SK-N-SH (cell line): ENCODE data around the gene WDR83. TPM values are rescaled to one million over a fixed set of nuclear protein-coding genes. Genes with fewer than 3 reads are reported as not detected.

Experiments used
- CTCF ChIA-PET: fragments of 300-600, 350-600 bp; formaldehyde crosslinking; extraction: SDS; loops from one replicate; lab custom pipeline; 2021; lab: Yijun Ruan, JAX
- POLR2A ChIA-PET: fragments of 350-600 bp; sonication (Branson Sonifier 250); formaldehyde crosslinking; extraction: SDS; loops from one replicate; lab custom pipeline; 2020; ENCODE audit warnings: antibody characterized with exemption, inconsistent platforms; lab: Yijun Ruan, JAX
- DNase-seq: peaks from one replicate; pipeline ENCODE4 v3.0.0; 2012
- H2AFZ ChIP-seq: fragments of 200-600 bp; sonication (generic); 2 replicates; pipeline ENCODE4 v1.8.1; 2016; ENCODE audit warnings: antibody characterized with exemption, mild to moderate bottlenecking, low read depth
- H3F3A ChIP-seq: fragments of 200-600 bp; sonication (generic); replicated peaks from 2 replicates; pipeline ENCODE3; 2016; ENCODE audit warnings: antibody characterized with exemption, mild to moderate bottlenecking; ENCODE audit not compliant: insufficient read depth
- H3K27ac ChIP-seq, 2 experiments: fragments of 200-500 bp in 1 of 2; fragments of 200-600 bp in 1 of 2; sonication (Bioruptor generic) in 1 of 2; sonication (generic), shearing (Covaris generic) in 1 of 2; 2 replicates each; pipeline versions ENCODE4 v1.5.1 to v1.6.1; 2014 to 2016; ENCODE audit warnings: low read depth in 2 of 2, inconsistent platforms in 1 of 2, low read length in 1 of 2, mild to moderate bottlenecking in 1 of 2, mixed read lengths in 1 of 2
- H3K27me3 ChIP-seq: fragments of 200-600 bp; sonication (generic), shearing (Covaris generic); 2 replicates; pipeline ENCODE4 v1.6.1; 2016; ENCODE audit warnings: mixed run types; ENCODE audit not compliant: insufficient read depth
- H3K36me3 ChIP-seq, 2 experiments: fragments of 200-500 bp in 1 of 2; fragments of 200-600 bp in 1 of 2; sonication (Bioruptor generic) in 1 of 2; sonication (generic) in 1 of 2; replicated peaks in 1 of 2; 2 replicates each; pipeline versions ENCODE3 to v1.5.1; 2014 to 2016; ENCODE audit warnings: low read length in 1 of 2, mild to moderate bottlenecking in 1 of 2; ENCODE audit not compliant: insufficient read depth in 2 of 2, control insufficient read depth in 1 of 2
- H3K4me1 ChIP-seq, 2 experiments: fragments of 200-500 bp in 1 of 2; fragments of 200-600 bp in 1 of 2; sonication (Bioruptor generic) in 1 of 2; sonication (generic), shearing (Covaris generic) in 1 of 2; 2 replicates each; pipeline versions ENCODE4 v1.5.1 to v1.6.1; 2014 to 2016; ENCODE audit warnings: low read depth in 1 of 2, low read length in 1 of 2, mixed run types in 1 of 2; ENCODE audit not compliant: insufficient read depth in 2 of 2, control insufficient read depth in 1 of 2
- H3K4me2 ChIP-seq: fragments of 200-600 bp; sonication (generic), shearing (Covaris generic); 2 replicates; pipeline ENCODE4 v1.6.1; 2017; ENCODE audit warnings: mixed run types
- H3K4me3 ChIP-seq, 2 experiments: fragments of 200-500 bp in 1 of 2; fragments of 200-600 bp in 1 of 2; sonication (Bioruptor generic) in 1 of 2; sonication (generic), shearing (Covaris generic) in 1 of 2; 2 replicates each; pipeline versions ENCODE4 v1.5.1 to v1.8.1; 2014 to 2016; ENCODE audit warnings: low read depth in 2 of 2, inconsistent platforms in 1 of 2, low read length in 1 of 2, mild to moderate bottlenecking in 1 of 2, mixed read lengths in 1 of 2, moderate library complexity in 1 of 2
- H3K79me2 ChIP-seq: fragments of 200-600 bp; sonication (generic); 2 replicates; pipeline ENCODE4 v1.8.1; 2017; ENCODE audit warnings: mild to moderate bottlenecking; ENCODE audit not compliant: insufficient read depth
- H3K9ac ChIP-seq: fragments of 200-600 bp; sonication (generic); 2 replicates; pipeline ENCODE4 v1.6.1; 2017; ENCODE audit warnings: mixed run types
- H3K9me2 ChIP-seq: fragments of 200-600 bp; sonication (generic); 2 replicates; pipeline ENCODE4 v1.6.1; 2017; ENCODE audit warnings: mixed run types
- H3K9me3 ChIP-seq: fragments of 200-600 bp; sonication (generic); 2 replicates; pipeline ENCODE4 v1.6.1; 2017; ENCODE audit warnings: mixed run types, mild to moderate bottlenecking, moderate library complexity
- H4K20me1 ChIP-seq: fragments of 200-600 bp; sonication (generic); 2 replicates; pipeline ENCODE4 v1.6.1; 2017; ENCODE audit warnings: mild to moderate bottlenecking, mixed run types; ENCODE audit not compliant: insufficient read depth
- CHD2 ChIP-seq: fragments of 150-350 bp; IDR thresholded peaks from 2 replicates; pipeline ENCODE4 v1.6.1; 2018; ENCODE audit warnings: low read length; ENCODE audit not compliant: partially characterized antibody
- ELF1 ChIP-seq: IDR thresholded peaks from 2 replicates; pipeline ENCODE4 v1.4.0; 2012
- EZH2phosphoT487 ChIP-seq: fragments of 200-600 bp; sonication (generic); IDR thresholded peaks from 2 replicates; pipeline ENCODE4 v1.6.1; 2017; ENCODE audit warnings: low read depth, mixed run types, mild to moderate bottlenecking, antibody characterized with exemption, moderate library complexity, borderline replicate concordance
- FOSL2 ChIP-seq: IDR thresholded peaks from 2 replicates; pipeline ENCODE4 v1.4.0; 2012; ENCODE audit warnings: low read depth, mild to moderate bottlenecking, moderate library complexity, borderline replicate concordance
- FOXM1 ChIP-seq: IDR thresholded peaks from 2 replicates; pipeline ENCODE4 v1.4.0; 2012; ENCODE audit warnings: low read depth, mild to moderate bottlenecking
- GATA2 ChIP-seq: sonication (generic); formaldehyde crosslinking; IDR thresholded peaks from 2 replicates; pipeline ENCODE4 v1.5.0; 2020; ENCODE audit warnings: mild to moderate bottlenecking, missing genetic modification reagents
- POLR2AphosphoS5 ChIP-seq: IDR thresholded peaks from 2 replicates; pipeline ENCODE4 v1.6.1; 2012; ENCODE audit warnings: low read depth, low read length
- RAD21 ChIP-seq: IDR thresholded peaks from 2 replicates; pipeline ENCODE4 v1.6.1; 2012; ENCODE audit warnings: mild to moderate bottlenecking, low read length
- RFX5 ChIP-seq: IDR thresholded peaks from 2 replicates; pipeline ENCODE4 v1.6.1; 2012; ENCODE audit warnings: mild to moderate bottlenecking, improper control_type of control experiment, low read length
- RXRA ChIP-seq: IDR thresholded peaks from 2 replicates; pipeline ENCODE4 v1.4.0; 2012; ENCODE audit warnings: low read depth, mild to moderate bottlenecking, borderline replicate concordance
- YY1 ChIP-seq: IDR thresholded peaks from 2 replicates; pipeline ENCODE4 v1.4.0; 2012; ENCODE audit warnings: low read depth, mild to moderate bottlenecking
- WGBS: methylation state at CpG from one replicate; pipeline ENCODE4 v1.1.6; 2017; ENCODE audit warnings: low lambda C conversion rate; 5-methylcytosine and 5-hydroxymethylcytosine counted together
- polyA plus RNA-seq, 3 experiments: library from polyadenylated mRNA; depleted of rRNA; stranded (reverse); fragments of >200 nt; gene quantifications; 2 replicates each; pipeline ENCODE4 v1.2.3, GENCODE V29; 2012
- TF ChIP-seq, protein P1 (sequence below): fragments of 150-350 bp; IDR thresholded peaks from 2 replicates; pipeline ENCODE4 v1.6.1; 2017; ENCODE audit warnings: antibody characterized with exemption, low read length, low read depth, borderline replicate concordance
- TF ChIP-seq, protein P2 (sequence below): IDR thresholded peaks from 2 replicates; pipeline ENCODE4 v1.4.0; 2012; ENCODE audit warnings: low read depth, borderline replicate concordance
- TF ChIP-seq, protein P3 (sequence below): IDR thresholded peaks from 2 replicates; pipeline ENCODE4 v1.4.0; 2012; ENCODE audit warnings: low read depth
- TF ChIP-seq, protein P4 (sequence below): IDR thresholded peaks from 2 replicates; pipeline ENCODE4; 2012
- TF ChIP-seq, protein P5 (sequence below): fragments of 200-600 bp; sonication (generic); IDR thresholded peaks from 2 replicates; pipeline ENCODE4 v1.6.1; 2017; ENCODE audit warnings: antibody characterized with exemption, mild to moderate bottlenecking, moderate library complexity

Gene WDR83
- polyA plus RNA-seq, 1 of the 3 experiments (the other 2 are of a cell fraction), result 18.2 TPM

DNA sequence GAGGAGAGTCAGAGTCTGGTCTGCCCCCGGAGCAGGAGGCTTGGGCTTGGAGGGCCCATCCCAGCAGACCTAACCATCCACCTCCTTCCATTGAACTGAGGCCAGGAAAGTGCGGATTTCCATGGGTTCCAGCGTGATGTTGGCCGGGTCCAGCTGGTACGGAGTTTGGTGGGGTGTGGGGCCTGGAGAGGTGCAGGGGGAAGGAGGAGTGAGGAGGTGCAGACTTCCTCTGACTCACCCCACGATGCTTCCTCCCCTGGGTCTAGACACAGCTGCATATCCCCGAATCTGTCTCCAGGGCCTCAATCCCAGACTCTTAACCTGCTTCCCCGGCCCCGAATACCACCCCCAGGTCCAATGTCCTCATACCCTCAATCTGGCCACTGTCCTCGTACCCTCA lies 20.1 kb upstream of the WDR83 start:
- no peak overlapping the region for H3K4me3 ChIP-seq
- H3F3A ChIP-seq, result no peaks in the 10 kb centered on the region
- H3K4me2 ChIP-seq, result no peak overlapping the region
- H3K4me1 ChIP-seq, result peaks cover 0 to 8% of the 10 kb centered on the region in 2 experiments; a peak in 1 of 4 replicates
- no peak overlapping the region for H3K27ac ChIP-seq
- H3K9ac ChIP-seq, result no peak overlapping the region
- CTCF ChIA-PET, result interaction anchor here (1.6 kb wide), 1 partner anchor 26 kb away, joined by 9 read pairs; no protein-coding TSS in a partner anchor
- DNase-seq, result peak; percentile 17
- POLR2A ChIA-PET, result interaction anchor here (0.6 kb wide), 1 partner anchor 11 kb away, joined by 3 read pairs; no protein-coding TSS in a partner anchor
- H4K20me1 ChIP-seq, result no peaks in the 10 kb centered on the region
- no peaks in the 10 kb centered on the region for H3K9me2 ChIP-seq
- TF ChIP-seq YY1, result no peak
- TF ChIP-seq, protein P1, sequence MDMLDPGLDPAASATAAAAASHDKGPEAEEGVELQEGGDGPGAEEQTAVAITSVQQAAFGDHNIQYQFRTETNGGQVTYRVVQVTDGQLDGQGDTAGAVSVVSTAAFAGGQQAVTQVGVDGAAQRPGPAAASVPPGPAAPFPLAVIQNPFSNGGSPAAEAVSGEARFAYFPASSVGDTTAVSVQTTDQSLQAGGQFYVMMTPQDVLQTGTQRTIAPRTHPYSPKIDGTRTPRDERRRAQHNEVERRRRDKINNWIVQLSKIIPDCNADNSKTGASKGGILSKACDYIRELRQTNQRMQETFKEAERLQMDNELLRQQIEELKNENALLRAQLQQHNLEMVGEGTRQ, result no peak
- no peak for TF ChIP-seq POLR2AphosphoS5
- no peak for TF ChIP-seq FOXM1
- TF ChIP-seq FOSL2, result no peak
- no peaks in the 10 kb centered on the region for H3K79me2 ChIP-seq
- no peaks in the 10 kb centered on the region for H3K9me3 ChIP-seq
- H3K27me3 ChIP-seq, result no peaks in the 10 kb centered on the region
- no peak overlapping the region for H2AFZ ChIP-seq
- H3K36me3 ChIP-seq, result no peaks in the 10 kb centered on the region
- WGBS, result 94% methylated on average over 10 of the region's 10 CpGs

DNA sequence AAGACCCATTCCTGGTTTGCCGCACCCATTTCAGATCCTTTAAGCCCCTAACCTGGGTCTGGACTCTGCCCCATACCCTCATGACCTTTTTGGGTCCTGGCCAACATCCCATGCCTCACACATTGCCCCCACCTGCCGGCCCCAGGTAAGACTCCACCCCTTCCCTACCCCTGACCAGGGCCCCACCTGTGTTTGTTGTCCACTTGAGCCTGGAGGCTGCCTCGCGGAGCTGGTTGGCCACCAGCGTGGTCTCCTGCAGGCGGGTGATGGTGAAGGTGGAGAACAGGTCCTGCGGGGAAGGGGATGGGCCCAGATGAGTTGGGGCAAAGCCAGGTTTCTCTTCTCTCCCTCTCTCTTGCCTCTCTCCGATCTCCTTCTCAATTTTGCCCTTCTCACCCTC lies 19.6 kb upstream of the WDR83 start:
- WGBS, result 86% methylated on average over 7 of the region's 8 CpGs
- POLR2A ChIA-PET, result no interaction called here
- H3K4me2 ChIP-seq, result no peak overlapping the region
- H3F3A ChIP-seq, result no peaks in the 10 kb centered on the region
- H3K27me3 ChIP-seq, result no peaks in the 10 kb centered on the region
- no peaks in the 10 kb centered on the region for H3K36me3 ChIP-seq
- H3K4me3 ChIP-seq, result no peak overlapping the region
- H3K9ac ChIP-seq, result no peak overlapping the region
- H3K4me1 ChIP-seq, result peaks cover 0 to 8% of the 10 kb centered on the region in 2 experiments; a peak in 1 of 4 replicates
- CTCF ChIA-PET, result interaction anchor here (1.6 kb wide), 1 partner anchor 25 kb away, joined by 9 read pairs; no protein-coding TSS in a partner anchor
- no peak overlapping the region for H3K27ac ChIP-seq
- no peaks in the 10 kb centered on the region for H4K20me1 ChIP-seq
- no peaks in the 10 kb centered on the region for H3K9me2 ChIP-seq
- no peaks in the 10 kb centered on the region for H3K79me2 ChIP-seq
- H2AFZ ChIP-seq, result no peak overlapping the region
- H3K9me3 ChIP-seq, result no peaks in the 10 kb centered on the region
- peak; percentile 27 for DNase-seq
- TF ChIP-seq FOXM1 (no peak), GATA2 (CRISPR knock-in tag) (no peak), EZH2phosphoT487 (no peak), CHD2 (no peak), RAD21 (no peak), RXRA (no peak), ELF1 (no peak), RFX5 (no peak)
- TF ChIP-seq, protein P2, sequence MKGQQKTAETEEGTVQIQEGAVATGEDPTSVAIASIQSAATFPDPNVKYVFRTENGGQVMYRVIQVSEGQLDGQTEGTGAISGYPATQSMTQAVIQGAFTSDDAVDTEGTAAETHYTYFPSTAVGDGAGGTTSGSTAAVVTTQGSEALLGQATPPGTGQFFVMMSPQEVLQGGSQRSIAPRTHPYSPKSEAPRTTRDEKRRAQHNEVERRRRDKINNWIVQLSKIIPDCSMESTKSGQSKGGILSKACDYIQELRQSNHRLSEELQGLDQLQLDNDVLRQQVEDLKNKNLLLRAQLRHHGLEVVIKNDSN, result no peak
- TF ChIP-seq, protein P3, sequence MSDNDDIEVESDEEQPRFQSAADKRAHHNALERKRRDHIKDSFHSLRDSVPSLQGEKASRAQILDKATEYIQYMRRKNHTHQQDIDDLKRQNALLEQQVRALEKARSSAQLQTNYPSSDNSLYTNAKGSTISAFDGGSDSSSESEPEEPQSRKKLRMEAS, result no peak
- TF ChIP-seq, protein P4, sequence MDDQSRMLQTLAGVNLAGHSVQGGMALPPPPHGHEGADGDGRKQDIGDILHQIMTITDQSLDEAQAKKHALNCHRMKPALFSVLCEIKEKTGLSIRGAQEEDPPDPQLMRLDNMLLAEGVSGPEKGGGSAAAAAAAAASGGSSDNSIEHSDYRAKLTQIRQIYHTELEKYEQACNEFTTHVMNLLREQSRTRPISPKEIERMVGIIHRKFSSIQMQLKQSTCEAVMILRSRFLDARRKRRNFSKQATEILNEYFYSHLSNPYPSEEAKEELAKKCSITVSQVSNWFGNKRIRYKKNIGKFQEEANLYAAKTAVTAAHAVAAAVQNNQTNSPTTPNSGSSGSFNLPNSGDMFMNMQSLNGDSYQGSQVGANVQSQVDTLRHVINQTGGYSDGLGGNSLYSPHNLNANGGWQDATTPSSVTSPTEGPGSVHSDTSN, result no peak
- TF ChIP-seq, protein P5, sequence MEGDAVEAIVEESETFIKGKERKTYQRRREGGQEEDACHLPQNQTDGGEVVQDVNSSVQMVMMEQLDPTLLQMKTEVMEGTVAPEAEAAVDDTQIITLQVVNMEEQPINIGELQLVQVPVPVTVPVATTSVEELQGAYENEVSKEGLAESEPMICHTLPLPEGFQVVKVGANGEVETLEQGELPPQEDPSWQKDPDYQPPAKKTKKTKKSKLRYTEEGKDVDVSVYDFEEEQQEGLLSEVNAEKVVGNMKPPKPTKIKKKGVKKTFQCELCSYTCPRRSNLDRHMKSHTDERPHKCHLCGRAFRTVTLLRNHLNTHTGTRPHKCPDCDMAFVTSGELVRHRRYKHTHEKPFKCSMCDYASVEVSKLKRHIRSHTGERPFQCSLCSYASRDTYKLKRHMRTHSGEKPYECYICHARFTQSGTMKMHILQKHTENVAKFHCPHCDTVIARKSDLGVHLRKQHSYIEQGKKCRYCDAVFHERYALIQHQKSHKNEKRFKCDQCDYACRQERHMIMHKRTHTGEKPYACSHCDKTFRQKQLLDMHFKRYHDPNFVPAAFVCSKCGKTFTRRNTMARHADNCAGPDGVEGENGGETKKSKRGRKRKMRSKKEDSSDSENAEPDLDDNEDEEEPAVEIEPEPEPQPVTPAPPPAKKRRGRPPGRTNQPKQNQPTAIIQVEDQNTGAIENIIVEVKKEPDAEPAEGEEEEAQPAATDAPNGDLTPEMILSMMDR, result no peak
